Keratinocyte (primary cell): ENCODE measurements around the gene FGFR3.

Source experiments
- EZH2 ChIP-seq: IDR thresholded peaks from one replicate; pipeline ENCODE4 v1.6.1; 2012; ENCODE audit warnings: inconsistent platforms, mild to moderate bottlenecking, low read length, moderate library complexity
- TF ChIP-seq, protein P1 (sequence below), 3 experiments: IDR thresholded peaks in 1 of 3; conservative IDR thresholded peaks in 1 of 3; optimal IDR thresholded peaks in 1 of 3; 2 replicates in 2 of 3; 3 replicates in 1 of 3; pipeline versions ENCODE3 to v1.5.1; 2011; ENCODE audit warnings: low read length in 3 of 3, mild to moderate bottlenecking in 3 of 3, moderate library complexity in 2 of 3, control low read depth in 1 of 3, inconsistent platforms in 1 of 3; ENCODE audit not compliant: insufficient read depth in 2 of 3; ENCODE audit errors: extremely low read depth in 1 of 3

GRCh38 chr4:1806596-1807331, 13.7 kb downstream of the FGFR3 start:
- TF ChIP-seq, protein P1, sequence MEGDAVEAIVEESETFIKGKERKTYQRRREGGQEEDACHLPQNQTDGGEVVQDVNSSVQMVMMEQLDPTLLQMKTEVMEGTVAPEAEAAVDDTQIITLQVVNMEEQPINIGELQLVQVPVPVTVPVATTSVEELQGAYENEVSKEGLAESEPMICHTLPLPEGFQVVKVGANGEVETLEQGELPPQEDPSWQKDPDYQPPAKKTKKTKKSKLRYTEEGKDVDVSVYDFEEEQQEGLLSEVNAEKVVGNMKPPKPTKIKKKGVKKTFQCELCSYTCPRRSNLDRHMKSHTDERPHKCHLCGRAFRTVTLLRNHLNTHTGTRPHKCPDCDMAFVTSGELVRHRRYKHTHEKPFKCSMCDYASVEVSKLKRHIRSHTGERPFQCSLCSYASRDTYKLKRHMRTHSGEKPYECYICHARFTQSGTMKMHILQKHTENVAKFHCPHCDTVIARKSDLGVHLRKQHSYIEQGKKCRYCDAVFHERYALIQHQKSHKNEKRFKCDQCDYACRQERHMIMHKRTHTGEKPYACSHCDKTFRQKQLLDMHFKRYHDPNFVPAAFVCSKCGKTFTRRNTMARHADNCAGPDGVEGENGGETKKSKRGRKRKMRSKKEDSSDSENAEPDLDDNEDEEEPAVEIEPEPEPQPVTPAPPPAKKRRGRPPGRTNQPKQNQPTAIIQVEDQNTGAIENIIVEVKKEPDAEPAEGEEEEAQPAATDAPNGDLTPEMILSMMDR (optimal IDR thresholded peaks at IDR 0.05 in 1 of 3, IDR thresholded peaks at IDR 0.05 in 1 of 3, conservative IDR thresholded peaks at IDR 0.05 in 1 of 3; ENCODE audit: extremely low read depth in 1 of 3, insufficient read depth in 2 of 3, low read length in 3 of 3): no peak
- TF ChIP-seq EZH2: no peak
